Keratinocyte (primary cell): ENCODE data around the gene SLC66A2. TPM values are rescaled to one million over a fixed set of nuclear protein-coding genes. Genes with fewer than 3 reads are reported as not detected.

Source experiments
- DNase-seq: peaks from one replicate; pipeline ENCODE4 v3.0.0-alpha.2; 2011; ENCODE audit warnings: low read depth, missing footprints, low spot score
- FAIRE-seq: peaks from 2 replicates; lab custom pipeline; 2011; peaks lifted over from hg19 to GRCh38; lab: Jason Lieb, UNC
- H2AFZ ChIP-seq: 2 replicates; pipeline ENCODE4 v1.6.0; 2012; ENCODE audit warnings: low read length, control low read depth, inconsistent platforms; ENCODE audit not compliant: control insufficient read depth
- H3K27ac ChIP-seq: 2 replicates; pipeline ENCODE4 v1.5.1; 2011; ENCODE audit warnings: low read length; ENCODE audit not compliant: control insufficient read depth, insufficient read depth
- H3K27me3 ChIP-seq: 3 replicates; pipeline ENCODE4 v1.6.0; 2011; ENCODE audit warnings: low read length; ENCODE audit not compliant: control insufficient read depth, insufficient read depth; ENCODE audit errors: extremely low read depth
- H3K36me3 ChIP-seq, 2 experiments: 2 replicates in 1 of 2; 3 replicates in 1 of 2; pipeline ENCODE4 v1.5.1; 2011; ENCODE audit warnings: low read length in 2 of 2, mild to moderate bottlenecking in 1 of 2; ENCODE audit not compliant: control insufficient read depth in 2 of 2, insufficient read depth in 2 of 2; ENCODE audit errors: extremely low read depth in 1 of 2
- H3K4me1 ChIP-seq: 3 replicates; pipeline ENCODE4 v1.5.1; 2011; ENCODE audit warnings: low read length; ENCODE audit not compliant: control insufficient read depth, insufficient read depth; ENCODE audit errors: extremely low read depth
- H3K4me2 ChIP-seq: 3 replicates; pipeline ENCODE4 v1.6.0; 2011; ENCODE audit warnings: low read depth, low read length; ENCODE audit not compliant: control insufficient read depth, insufficient read depth; ENCODE audit errors: extremely low read depth
- H3K4me3 ChIP-seq, 3 experiments: fragments of 200-600 bp in 1 of 3; sonication (generic) in 1 of 3; 2 replicates in 2 of 3; 3 replicates in 1 of 3; pipeline ENCODE4 v1.5.1; 2011 to 2016; ENCODE audit warnings: low read length in 3 of 3, mild to moderate bottlenecking in 3 of 3, control low read depth in 2 of 3, inconsistent platforms in 1 of 3, low read depth in 1 of 3, mixed read lengths in 1 of 3, mixed run types in 1 of 3, moderate library complexity in 1 of 3; ENCODE audit not compliant: control insufficient read depth in 2 of 3, insufficient read depth in 2 of 3; ENCODE audit errors: extremely low read depth in 1 of 3
- H3K79me2 ChIP-seq: 2 replicates; pipeline ENCODE4 v1.6.0; 2012; ENCODE audit warnings: low read length; ENCODE audit not compliant: control insufficient read depth, insufficient read depth
- H3K9ac ChIP-seq: 3 replicates; pipeline ENCODE4 v1.6.0; 2011; ENCODE audit warnings: low read length; ENCODE audit not compliant: control insufficient read depth, insufficient read depth; ENCODE audit errors: extremely low read depth
- H3K9me1 ChIP-seq: 3 replicates; pipeline ENCODE4 v1.6.0; 2011; ENCODE audit warnings: low read length; ENCODE audit not compliant: control insufficient read depth, insufficient read depth; ENCODE audit errors: extremely low read depth
- H3K9me3 ChIP-seq: 2 replicates; pipeline ENCODE4 v1.5.1; 2012; ENCODE audit warnings: low read depth, low read length; ENCODE audit not compliant: control insufficient read depth
- H4K20me1 ChIP-seq: 3 replicates; pipeline ENCODE4 v1.6.0; 2011; ENCODE audit warnings: low read length; ENCODE audit not compliant: control insufficient read depth, insufficient read depth; ENCODE audit errors: extremely low read depth
- EZH2 ChIP-seq: IDR thresholded peaks from one replicate; pipeline ENCODE4 v1.6.1; 2012; ENCODE audit warnings: inconsistent platforms, mild to moderate bottlenecking, low read length, moderate library complexity
- dilution Hi-C: fragments of 300-500 bp; cut with MboI; formaldehyde crosslinking; loops from one replicate; pipeline ENCODE4 v1.7.0; 2020; ENCODE audit warnings: low sequenced_read_pairs; ENCODE audit not compliant: extremely low pct_ligation_motif_present
- polyA plus RNA-seq, 5 experiments: library from polyadenylated mRNA; depleted of rRNA in 3 of 5; stranded (reverse) in 3 of 5; stranded (forward) in 1 of 5; unstranded in 1 of 5; fragments of >200 nt; gene quantifications; 1 replicate in 1 of 5; 2 replicates in 3 of 5; 3 replicates in 1 of 5; pipeline versions ENCODE4 v1.2.1 to v1.2.3, GENCODE V29; 2011 to 2012; ENCODE audit warnings: missing spikeins in 2 of 5, low read depth in 1 of 5, low replicate concordance in 1 of 5
- TF ChIP-seq, protein P1 (sequence below), 3 experiments: IDR thresholded peaks in 1 of 3; conservative IDR thresholded peaks in 1 of 3; optimal IDR thresholded peaks in 1 of 3; 2 replicates in 2 of 3; 3 replicates in 1 of 3; pipeline versions ENCODE3 to v1.5.1; 2011; ENCODE audit warnings: low read length in 3 of 3, mild to moderate bottlenecking in 3 of 3, moderate library complexity in 2 of 3, control low read depth in 1 of 3, inconsistent platforms in 1 of 3; ENCODE audit not compliant: insufficient read depth in 2 of 3; ENCODE audit errors: extremely low read depth in 1 of 3

Gene SLC66A2
- polyA plus RNA-seq, 1 donor (not counting 4 experiments of a cell fraction or from before 2014, with no cell fraction given) = 16.3 TPM

DNA sequence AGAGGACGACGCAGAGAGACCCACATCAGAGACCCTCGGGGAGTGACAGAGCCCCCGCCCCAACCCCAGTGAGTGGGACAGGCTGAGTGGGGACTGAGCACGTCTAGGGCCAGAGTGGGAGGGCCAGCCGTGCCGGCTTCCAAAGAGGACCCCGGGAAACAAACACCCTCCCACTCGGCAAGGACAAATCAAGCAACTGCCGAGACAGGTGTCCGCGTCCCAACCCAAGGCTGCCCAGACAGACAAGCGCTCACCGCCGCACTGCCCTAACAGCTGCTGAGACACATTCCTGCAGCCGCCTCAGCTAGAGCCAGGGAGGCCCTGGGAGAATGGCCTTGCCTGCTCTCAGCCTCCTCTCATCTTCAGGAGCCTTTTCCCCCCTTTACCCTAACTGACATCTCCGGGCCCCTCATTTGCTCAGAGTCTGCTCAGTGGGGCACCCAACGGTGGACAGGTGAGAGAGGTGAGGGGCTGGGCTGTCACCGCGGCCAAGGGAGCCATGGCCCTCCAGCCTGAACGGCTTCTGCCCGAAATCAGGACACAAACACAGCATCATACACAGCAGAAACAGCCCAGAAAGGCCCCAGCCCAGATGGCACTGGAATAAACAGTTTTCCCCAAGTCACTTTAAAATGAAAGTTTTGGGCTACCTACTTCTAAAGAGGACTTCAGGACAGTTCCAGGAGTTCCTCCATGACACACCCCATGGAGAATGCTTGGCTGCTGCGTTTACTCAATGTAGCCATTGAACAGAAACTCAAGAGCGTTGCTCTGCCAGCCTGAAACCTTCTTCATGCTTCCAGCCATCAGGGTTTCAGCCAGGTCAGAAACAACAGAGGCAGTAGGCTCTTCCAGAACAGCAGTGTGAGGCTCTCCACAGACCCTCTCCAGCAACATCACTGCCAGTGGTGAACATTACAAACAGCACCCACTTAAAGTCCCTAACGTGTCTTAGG lies 23.6 kb downstream of the SLC66A2 start:
- Histone ChIP-seq H3K79me2 (peaks cover 52% of the 10 kb centered on the region), H3K36me3 (peaks cover 12 to 17% of the 10 kb centered on the region in 2 experiments), H3K4me2 (no peak overlapping the region), H2AFZ (no peak overlapping the region), H3K27ac (no peak overlapping the region), H3K27me3 (no peaks in the 10 kb centered on the region), H3K9me3 (peaks cover 6% of the 10 kb centered on the region), H3K4me3 (no peak overlapping the region), H3K4me1 (no peaks in the 10 kb centered on the region), H4K20me1 (no peaks in the 10 kb centered on the region), H3K9me1 (no peaks in the 10 kb centered on the region), H3K9ac (no peak overlapping the region)
- dilution Hi-C loops = no loop called here
- TF ChIP-seq, protein P1, sequence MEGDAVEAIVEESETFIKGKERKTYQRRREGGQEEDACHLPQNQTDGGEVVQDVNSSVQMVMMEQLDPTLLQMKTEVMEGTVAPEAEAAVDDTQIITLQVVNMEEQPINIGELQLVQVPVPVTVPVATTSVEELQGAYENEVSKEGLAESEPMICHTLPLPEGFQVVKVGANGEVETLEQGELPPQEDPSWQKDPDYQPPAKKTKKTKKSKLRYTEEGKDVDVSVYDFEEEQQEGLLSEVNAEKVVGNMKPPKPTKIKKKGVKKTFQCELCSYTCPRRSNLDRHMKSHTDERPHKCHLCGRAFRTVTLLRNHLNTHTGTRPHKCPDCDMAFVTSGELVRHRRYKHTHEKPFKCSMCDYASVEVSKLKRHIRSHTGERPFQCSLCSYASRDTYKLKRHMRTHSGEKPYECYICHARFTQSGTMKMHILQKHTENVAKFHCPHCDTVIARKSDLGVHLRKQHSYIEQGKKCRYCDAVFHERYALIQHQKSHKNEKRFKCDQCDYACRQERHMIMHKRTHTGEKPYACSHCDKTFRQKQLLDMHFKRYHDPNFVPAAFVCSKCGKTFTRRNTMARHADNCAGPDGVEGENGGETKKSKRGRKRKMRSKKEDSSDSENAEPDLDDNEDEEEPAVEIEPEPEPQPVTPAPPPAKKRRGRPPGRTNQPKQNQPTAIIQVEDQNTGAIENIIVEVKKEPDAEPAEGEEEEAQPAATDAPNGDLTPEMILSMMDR (optimal IDR thresholded peaks at IDR 0.05 in 1 of 3, IDR thresholded peaks at IDR 0.05 in 1 of 3, conservative IDR thresholded peaks at IDR 0.05 in 1 of 3; ENCODE audit: extremely low read depth in 1 of 3, insufficient read depth in 2 of 3, low read length in 3 of 3) = no peak
- no peak for TF ChIP-seq EZH2
- FAIRE-seq = no peak
- no peak for DNase-seq

DNA sequence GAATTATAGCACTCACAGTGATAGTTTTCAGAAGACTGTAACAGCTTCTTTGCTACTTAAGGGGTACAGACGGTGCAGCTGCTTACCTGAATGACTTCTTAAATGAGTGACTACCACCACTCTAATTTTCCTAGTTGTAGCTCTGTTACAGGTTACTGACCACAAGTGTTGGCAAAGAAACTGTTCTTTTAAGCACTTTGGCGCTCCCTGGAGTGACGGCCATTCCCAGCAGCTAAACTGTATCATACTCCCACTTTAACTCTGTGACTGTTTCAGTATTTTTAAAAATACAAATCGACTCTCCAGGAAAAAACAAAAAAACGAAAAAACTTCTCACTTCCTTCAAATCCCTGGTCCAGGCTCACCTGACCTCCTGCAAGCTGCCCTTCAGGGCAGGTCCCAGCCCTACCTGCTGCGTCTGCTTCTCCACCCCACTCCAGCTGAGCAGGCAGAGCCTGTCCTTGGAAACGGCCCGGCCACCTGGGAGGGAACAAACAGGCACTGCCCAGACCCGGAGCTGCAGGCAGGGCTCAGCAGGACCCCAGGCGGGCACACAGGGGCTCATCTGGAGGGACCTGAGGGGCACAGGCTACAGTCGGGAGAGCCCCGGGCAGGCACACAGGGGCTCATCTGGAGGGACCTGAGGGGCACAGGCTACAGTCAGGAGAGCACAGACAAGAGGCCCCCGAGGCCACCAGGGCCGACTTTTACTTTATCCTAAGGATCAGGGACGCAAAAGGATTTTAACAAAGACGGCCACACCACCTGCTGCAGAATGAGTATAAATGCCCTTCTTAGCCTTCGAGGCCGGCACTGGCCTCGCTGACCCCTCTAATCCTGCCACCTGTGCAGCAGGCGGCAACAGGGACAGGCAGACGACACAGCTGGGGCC lies 24.5 kb downstream of the SLC66A2 start:
- Histone ChIP-seq H3K9ac (no peak overlapping the region), H3K4me2 (no peak overlapping the region), H4K20me1 (no peaks in the 10 kb centered on the region), H3K4me3 (no peak overlapping the region), H3K27ac (no peak overlapping the region), H3K9me3 (peaks cover 6% of the 10 kb centered on the region), H3K27me3 (no peaks in the 10 kb centered on the region), H3K4me1 (no peaks in the 10 kb centered on the region), H3K36me3 (peaks cover 17 to 20% of the 10 kb centered on the region in 2 experiments), H3K9me1 (no peaks in the 10 kb centered on the region), H3K79me2 (peaks cover 52% of the 10 kb centered on the region), H2AFZ (no peak overlapping the region)
- DNase-seq (no peak), FAIRE-seq (no peak)
- no peak for TF ChIP-seq EZH2
- TF ChIP-seq, protein P1 (optimal IDR thresholded peaks at IDR 0.05 in 1 of 3, IDR thresholded peaks at IDR 0.05 in 1 of 3, conservative IDR thresholded peaks at IDR 0.05 in 1 of 3; ENCODE audit: extremely low read depth in 1 of 3, insufficient read depth in 2 of 3, low read length in 3 of 3) = no peak
- dilution Hi-C loops = no loop called here
